OCI-LY1 (cell line): ENCODE data around the gene MTSS2.

Source experiments
- EZH2 ChIP-seq: fragments of 200-600 bp; sonication (generic), shearing (Covaris generic); IDR thresholded peaks from 2 replicates; pipeline ENCODE4 v1.8.0; 2017; ENCODE audit warnings: borderline replicate concordance, mixed run types, mild to moderate bottlenecking, antibody characterized with exemption, low read length, moderate library complexity, mixed read lengths
- TF ChIP-seq, protein P1 (sequence below): fragments of 200-600 bp; sonication (generic), shearing (Covaris generic); IDR thresholded peaks from 2 replicates; pipeline ENCODE4 v1.5.1; 2017; ENCODE audit warnings: mild to moderate bottlenecking, antibody characterized with exemption, low read length, moderate library complexity, mixed read lengths

DNA sequence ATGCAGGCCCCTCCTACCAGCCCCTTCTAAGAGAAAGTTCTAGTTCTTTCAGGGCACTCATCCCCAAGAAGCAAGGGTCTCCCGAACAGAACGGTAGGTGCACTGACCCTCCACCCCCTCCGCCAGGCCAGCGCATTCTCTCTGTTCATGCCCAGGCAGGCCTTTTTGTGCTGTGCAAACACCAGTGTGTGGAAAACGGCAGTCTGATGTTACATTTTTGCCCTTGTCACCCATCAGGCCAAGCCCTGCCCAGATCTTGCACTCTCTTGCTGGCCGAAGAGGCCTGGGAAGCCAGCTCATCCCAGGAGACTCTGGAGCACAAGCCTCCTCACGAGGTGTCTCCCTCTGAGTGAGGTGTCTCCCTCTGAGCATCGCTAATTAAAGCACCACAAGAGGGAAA is 16.1 kb upstream of the MTSS2 start:
- TF ChIP-seq, protein P1, sequence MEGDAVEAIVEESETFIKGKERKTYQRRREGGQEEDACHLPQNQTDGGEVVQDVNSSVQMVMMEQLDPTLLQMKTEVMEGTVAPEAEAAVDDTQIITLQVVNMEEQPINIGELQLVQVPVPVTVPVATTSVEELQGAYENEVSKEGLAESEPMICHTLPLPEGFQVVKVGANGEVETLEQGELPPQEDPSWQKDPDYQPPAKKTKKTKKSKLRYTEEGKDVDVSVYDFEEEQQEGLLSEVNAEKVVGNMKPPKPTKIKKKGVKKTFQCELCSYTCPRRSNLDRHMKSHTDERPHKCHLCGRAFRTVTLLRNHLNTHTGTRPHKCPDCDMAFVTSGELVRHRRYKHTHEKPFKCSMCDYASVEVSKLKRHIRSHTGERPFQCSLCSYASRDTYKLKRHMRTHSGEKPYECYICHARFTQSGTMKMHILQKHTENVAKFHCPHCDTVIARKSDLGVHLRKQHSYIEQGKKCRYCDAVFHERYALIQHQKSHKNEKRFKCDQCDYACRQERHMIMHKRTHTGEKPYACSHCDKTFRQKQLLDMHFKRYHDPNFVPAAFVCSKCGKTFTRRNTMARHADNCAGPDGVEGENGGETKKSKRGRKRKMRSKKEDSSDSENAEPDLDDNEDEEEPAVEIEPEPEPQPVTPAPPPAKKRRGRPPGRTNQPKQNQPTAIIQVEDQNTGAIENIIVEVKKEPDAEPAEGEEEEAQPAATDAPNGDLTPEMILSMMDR = no peak
- no peak for TF ChIP-seq EZH2
